Stomach (tissue), 9 donors: ENCODE measurements around the gene CHST11. TPM values are rescaled to one million over a fixed set of nuclear protein-coding genes. Genes with fewer than 3 reads are reported as not detected.
"Not testable (repeated sequence)": the region's sequence is repeated elsewhere in the genome, so short reads cannot be mapped to it uniquely, and the experiment has no call there.

Experiments
- DNase-seq, 2 donors: peaks; one replicate each; pipeline versions ENCODE4 v3.0.0 to v3.0.0-alpha.2; 2013 to 2019
- H3K27ac ChIP-seq, 5 donors: fragments of 200-600 bp in 4 of 5; sonication (generic) in 4 of 5; one replicate each; pipeline ENCODE4 v1.5.1; 2013 to 2019; ENCODE audit warnings: mild to moderate bottlenecking in 1 of 5, moderate library complexity in 1 of 5
- H3K27me3 ChIP-seq, 3 donors: fragments of 200-600 bp; sonication (generic); one replicate each; pipeline ENCODE4 v1.5.1; 2017 to 2019; ENCODE audit warnings: mixed run types in 1 of 3
- H3K36me3 ChIP-seq, 4 donors: fragments of 200-600 bp; sonication (generic); 1 replicate in 3 of 4; 2 replicates in 1 of 4; pipeline ENCODE4 v1.5.1; 2016 to 2019
- H3K4me1 ChIP-seq, 4 donors: fragments of 200-600 bp; sonication (generic); one replicate each; pipeline ENCODE4 v1.5.1; 2016 to 2019
- H3K4me3 ChIP-seq, 4 donors: fragments of 200-600 bp; sonication (generic) in 3 of 4; one replicate each; pipeline ENCODE4 v1.5.1; 2016 to 2019; ENCODE audit warnings: mild to moderate bottlenecking in 1 of 4
- H3K9me3 ChIP-seq, 4 donors: fragments of 200-600 bp; sonication (generic); one replicate each; pipeline ENCODE4 v1.5.1; 2016 to 2019
- EP300 ChIP-seq: sonication (generic); formaldehyde crosslinking; IDR thresholded peaks from one replicate; pipeline ENCODE4 v1.6.1; 2017; ENCODE audit warnings: antibody characterized with exemption
- POLR2A ChIP-seq, 4 donors: fragments of 450-650 bp; IDR thresholded peaks; one replicate each; pipeline ENCODE4 v1.6.1; 2016; ENCODE audit warnings: antibody characterized with exemption in 4 of 4, control low read depth in 2 of 4, mild to moderate bottlenecking in 1 of 4, moderate library complexity in 1 of 4
- POLR2AphosphoS5 ChIP-seq, 3 donors: sonication (generic); formaldehyde crosslinking; IDR thresholded peaks; one replicate each; pipeline ENCODE4 v1.6.1; 2016; ENCODE audit warnings: antibody characterized with exemption in 3 of 3
- WGBS, 5 donors: extraction: QIAGEN DNeasy Blood & Tissue Kit in 3 of 5; methylation state at CpG; one replicate each; pipeline versions ENCODE4 v1.1.5 to v1.1.7; 2013 to 2018; 5-methylcytosine and 5-hydroxymethylcytosine counted together
- intact Hi-C: fragments of 100-400 bp; cut with DNase I; formaldehyde crosslinking; loops from one replicate; pipeline ENCODE4 v1.15.1; 2023; ENCODE audit warnings: low total_unique reads
- polyA plus RNA-seq, 3 donors: library from polyadenylated mRNA; stranded (reverse); fragments of 200-250 nt; gene quantifications; one replicate each; pipeline ENCODE4 v1.2.3, GENCODE V29; 2013
- total RNA-seq, 5 donors: library from RNA; depleted of rRNA; stranded (reverse); fragments of >200 nt; gene quantifications; one replicate each; pipeline versions ENCODE4 v1.1.0 to v1.2.3, GENCODE V29; 2014 to 2016
- TF ChIP-seq, protein P1 (sequence below), 7 experiments: fragments of 450-650 bp in 4 of 7; fragments of 200-600 bp in 3 of 7; sonication (generic) in 3 of 7; IDR thresholded peaks; one replicate each; pipeline ENCODE4 v1.5.1; 2016 to 2019; ENCODE audit warnings: antibody characterized with exemption in 7 of 7, control low read depth in 2 of 7, mild to moderate bottlenecking in 1 of 7
- donor health status: healthy with polysubstance abuse.
- donor health status: Bipolar disorder and iron deficiency.
- donor health status: healthy.

Gene CHST11
- total and polyA plus RNA-seq, 8 donors: 2.3 to 192 (median 18.6) TPM

DNA sequence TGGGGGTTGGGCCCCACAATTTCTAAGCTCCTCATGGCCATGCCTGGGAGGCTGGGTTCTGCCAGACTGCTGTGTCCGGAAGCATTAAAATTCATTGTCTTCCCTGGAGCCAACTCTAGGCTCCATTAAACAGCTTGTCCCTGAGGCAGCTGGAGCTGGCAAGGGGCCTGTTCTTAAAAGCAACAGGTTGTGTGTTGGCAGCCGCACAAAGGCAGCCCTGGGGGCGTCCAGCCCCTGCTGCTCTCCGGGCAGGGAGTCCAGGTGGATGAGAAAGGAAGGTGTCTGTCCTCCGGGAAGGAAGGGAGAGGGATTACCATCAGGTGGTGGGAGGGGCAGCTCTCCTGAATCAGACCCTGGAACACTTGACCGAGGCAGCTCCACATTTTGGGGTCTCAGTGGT is 98.9 kb downstream of the CHST11 start:
- TF ChIP-seq POLR2AphosphoS5 (IDR thresholded peaks at IDR 0.05) (no peak), POLR2A (IDR thresholded peaks at IDR 0.05) (no peak), EP300 (no peak)
- Histone ChIP-seq H3K27me3 (no peaks in the 10 kb centered on the region), H3K9me3 (peaks cover 0 to 7% (median 0%) of the 10 kb centered on the region in 4 donors), H3K36me3 (no peaks in the 10 kb centered on the region), H3K27ac (no peak overlapping the region), H3K4me1 (peaks cover 0 to 20% (median 2%) of the 10 kb centered on the region in 4 donors), H3K4me3 (no peak overlapping the region)
- peak in 1 of 2 donors; percentile 32 for DNase-seq
- intact Hi-C loops: no loop called here
- 55 to 73% (median 69%) methylated on average over 5 to 6 of the region's 6 CpGs for WGBS, 5 donors

DNA sequence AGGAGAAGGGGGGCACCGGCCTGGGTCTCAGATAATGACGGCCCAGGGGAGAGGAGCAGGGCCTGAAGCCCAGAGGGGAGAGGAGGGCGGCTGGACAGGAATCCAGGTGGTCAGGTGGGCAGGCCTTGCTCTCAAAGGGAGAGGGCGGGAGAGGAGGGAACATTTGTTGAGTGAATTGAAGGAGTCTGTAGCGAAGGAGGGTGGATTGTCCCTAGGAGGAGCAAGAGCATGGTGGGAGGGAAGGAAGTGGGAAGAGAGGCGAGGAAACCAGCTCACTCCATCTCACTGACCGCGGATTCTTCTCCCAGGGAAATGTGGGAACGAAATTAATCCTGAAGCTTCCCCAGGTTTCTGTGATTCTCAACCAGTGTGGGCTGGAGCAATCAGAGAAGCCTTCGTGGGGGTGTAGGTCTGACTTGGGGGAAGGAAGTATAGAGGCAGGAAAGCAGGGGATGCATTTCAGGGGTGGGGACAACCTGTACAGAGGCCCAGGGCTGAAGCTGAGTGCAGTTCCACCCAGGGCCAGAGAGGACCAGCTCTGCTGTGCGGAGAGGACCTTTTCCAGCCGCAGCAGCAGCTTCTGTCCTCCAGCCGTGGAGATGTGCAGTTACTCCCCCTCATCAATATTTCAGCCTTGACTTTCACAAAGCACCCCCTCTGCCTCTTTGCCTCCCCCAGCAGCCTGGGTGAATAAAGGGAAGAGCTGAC is 100.9 kb downstream of the CHST11 start:
- Histone ChIP-seq H3K27me3 (no peaks in the 10 kb centered on the region), H3K4me3 (no peak overlapping the region), H3K9me3 (peaks cover 0 to 7% (median 0%) of the 10 kb centered on the region in 4 donors), H3K36me3 (no peaks in the 10 kb centered on the region), H3K27ac (no peak overlapping the region), H3K4me1 (peaks cover 0 to 11% (median 0%) of the 10 kb centered on the region in 4 donors)
- intact Hi-C loops: no loop called here
- no peak for TF ChIP-seq POLR2AphosphoS5 (IDR thresholded peaks at IDR 0.05)
- no peak for TF ChIP-seq EP300
- TF ChIP-seq, protein P1, sequence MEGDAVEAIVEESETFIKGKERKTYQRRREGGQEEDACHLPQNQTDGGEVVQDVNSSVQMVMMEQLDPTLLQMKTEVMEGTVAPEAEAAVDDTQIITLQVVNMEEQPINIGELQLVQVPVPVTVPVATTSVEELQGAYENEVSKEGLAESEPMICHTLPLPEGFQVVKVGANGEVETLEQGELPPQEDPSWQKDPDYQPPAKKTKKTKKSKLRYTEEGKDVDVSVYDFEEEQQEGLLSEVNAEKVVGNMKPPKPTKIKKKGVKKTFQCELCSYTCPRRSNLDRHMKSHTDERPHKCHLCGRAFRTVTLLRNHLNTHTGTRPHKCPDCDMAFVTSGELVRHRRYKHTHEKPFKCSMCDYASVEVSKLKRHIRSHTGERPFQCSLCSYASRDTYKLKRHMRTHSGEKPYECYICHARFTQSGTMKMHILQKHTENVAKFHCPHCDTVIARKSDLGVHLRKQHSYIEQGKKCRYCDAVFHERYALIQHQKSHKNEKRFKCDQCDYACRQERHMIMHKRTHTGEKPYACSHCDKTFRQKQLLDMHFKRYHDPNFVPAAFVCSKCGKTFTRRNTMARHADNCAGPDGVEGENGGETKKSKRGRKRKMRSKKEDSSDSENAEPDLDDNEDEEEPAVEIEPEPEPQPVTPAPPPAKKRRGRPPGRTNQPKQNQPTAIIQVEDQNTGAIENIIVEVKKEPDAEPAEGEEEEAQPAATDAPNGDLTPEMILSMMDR (IDR thresholded peaks at IDR 0.05): no peak
- no peak for TF ChIP-seq POLR2A (IDR thresholded peaks at IDR 0.05)
- DNase-seq: no peak
- whole genome bisulfite sequencing, 5 donors: 87 to 96% (median 92%) methylated on average over 13 of the region's 13 CpGs

DNA sequence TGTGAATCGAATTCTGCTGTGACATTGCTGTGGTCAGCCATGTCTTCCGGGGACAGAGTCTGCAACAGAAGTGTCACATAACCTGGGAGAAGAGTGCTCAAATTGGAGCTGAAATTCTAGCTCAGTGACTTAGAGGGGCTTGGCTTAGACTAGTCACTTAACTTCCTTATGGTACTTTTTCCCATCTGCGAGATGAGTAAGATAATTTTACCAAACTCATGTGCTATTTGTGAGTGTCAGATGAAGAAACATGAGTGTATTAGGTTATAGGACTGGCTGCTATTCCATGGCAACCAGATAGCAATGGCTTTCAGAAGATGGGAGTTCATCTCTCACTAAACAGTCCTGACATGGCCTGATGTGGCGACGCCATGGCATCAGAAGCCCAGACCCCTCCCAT is 104.1 kb downstream of the CHST11 start:
- Histone ChIP-seq H3K9me3 (peaks cover 0 to 8% (median 0%) of the 10 kb centered on the region in 4 donors), H3K4me3 (no peak overlapping the region), H3K36me3 (no peaks in the 10 kb centered on the region), H3K4me1 (peaks cover 0 to 4% (median 1%) of the 10 kb centered on the region in 4 donors), H3K27me3 (no peaks in the 10 kb centered on the region), H3K27ac (no peak overlapping the region)
- no peak for TF ChIP-seq POLR2AphosphoS5 (IDR thresholded peaks at IDR 0.05)
- TF ChIP-seq EP300: no peak
- intact Hi-C loops: no loop called here
- DNase-seq: no peak
- 84 to 95% (median 94%) methylated on average over 5 of the region's 5 CpGs for WGBS, 5 donors

DNA sequence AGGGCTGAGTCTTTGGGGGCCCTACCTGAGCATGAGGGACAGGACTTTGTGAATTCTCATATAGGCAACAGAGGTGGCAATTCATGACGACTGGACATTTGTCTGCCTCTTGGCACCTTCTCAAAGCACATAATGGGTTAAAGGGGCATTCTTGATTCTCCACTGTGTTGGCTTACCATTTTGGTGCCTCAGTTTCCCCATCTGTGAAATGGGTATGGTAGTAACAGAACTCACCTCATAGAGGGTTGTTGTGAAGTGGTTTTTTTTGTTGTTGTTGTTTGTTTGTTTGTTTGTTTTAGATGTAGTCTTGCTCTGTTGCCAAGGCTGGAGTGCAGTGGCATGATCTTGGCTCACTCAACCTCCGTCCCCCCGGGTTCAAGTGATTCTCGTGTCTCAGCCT is 106.0 kb downstream of the CHST11 start:
- no peak for DNase-seq
- H3K27me3 ChIP-seq: no peaks in the 10 kb centered on the region
- H3K9me3 ChIP-seq: peaks cover 0 to 8% (median 0%) of the 10 kb centered on the region in 4 donors
- WGBS, 5 donors: 92 to 100% (median 97%) methylated on average over 4 of the region's 4 CpGs
- no peak overlapping the region for H3K4me3 ChIP-seq
- intact Hi-C loops: no loop called here
- TF ChIP-seq, protein P1 (IDR thresholded peaks at IDR 0.05): no peak
- TF ChIP-seq POLR2AphosphoS5 (IDR thresholded peaks at IDR 0.05): no peak
- no peak for TF ChIP-seq EP300
- TF ChIP-seq POLR2A (IDR thresholded peaks at IDR 0.05): no peak
- peaks cover 0 to 4% (median 0%) of the 10 kb centered on the region in 4 donors for H3K4me1 ChIP-seq
- H3K27ac ChIP-seq: no peak overlapping the region
- no peaks in the 10 kb centered on the region for H3K36me3 ChIP-seq

DNA sequence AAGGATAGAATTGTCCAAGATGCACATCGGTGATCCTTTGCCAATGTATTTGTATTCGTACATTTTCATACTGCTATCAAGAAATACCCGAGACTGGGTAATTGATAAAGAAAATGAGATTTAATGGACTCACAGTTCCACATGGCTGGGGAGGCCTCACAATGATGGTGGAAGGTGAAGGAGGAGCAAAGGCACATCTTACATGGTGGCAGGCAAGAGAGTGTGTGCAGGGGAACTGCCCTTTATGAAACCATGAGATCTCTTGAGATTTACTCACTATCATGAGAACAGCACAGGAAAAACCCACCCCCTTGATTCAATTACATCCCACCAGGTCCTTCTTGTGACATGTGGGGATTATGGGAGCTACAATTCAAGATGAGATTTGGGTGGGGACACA is 107.9 kb downstream of the CHST11 start:
- H3K27ac ChIP-seq: peak overlapping the region in 1 of 5 donors; percentile 68
- H3K4me1 ChIP-seq: peaks cover 6 to 16% (median 8%) of the 10 kb centered on the region in 4 donors
- DNase-seq, H3K9me3 ChIP-seq, H3K4me3 ChIP-seq, H3K27me3 ChIP-seq, H3K36me3 ChIP-seq, intact Hi-C loops: not testable (repeated sequence)
- WGBS, 5 donors: 80 to 99% (median 97%) methylated on average over 3 of the region's 3 CpGs
